Measurements from ENCODE around the gene NPR1.
A peak's percentile ranks its signal among the peaks of the same experiment; 100 is the strongest.
"Not testable (repeated sequence)": the region's sequence is repeated elsewhere in the genome, so short reads cannot be mapped to it uniquely, and the experiment has no call there.

NPR1 gene

DNA sequence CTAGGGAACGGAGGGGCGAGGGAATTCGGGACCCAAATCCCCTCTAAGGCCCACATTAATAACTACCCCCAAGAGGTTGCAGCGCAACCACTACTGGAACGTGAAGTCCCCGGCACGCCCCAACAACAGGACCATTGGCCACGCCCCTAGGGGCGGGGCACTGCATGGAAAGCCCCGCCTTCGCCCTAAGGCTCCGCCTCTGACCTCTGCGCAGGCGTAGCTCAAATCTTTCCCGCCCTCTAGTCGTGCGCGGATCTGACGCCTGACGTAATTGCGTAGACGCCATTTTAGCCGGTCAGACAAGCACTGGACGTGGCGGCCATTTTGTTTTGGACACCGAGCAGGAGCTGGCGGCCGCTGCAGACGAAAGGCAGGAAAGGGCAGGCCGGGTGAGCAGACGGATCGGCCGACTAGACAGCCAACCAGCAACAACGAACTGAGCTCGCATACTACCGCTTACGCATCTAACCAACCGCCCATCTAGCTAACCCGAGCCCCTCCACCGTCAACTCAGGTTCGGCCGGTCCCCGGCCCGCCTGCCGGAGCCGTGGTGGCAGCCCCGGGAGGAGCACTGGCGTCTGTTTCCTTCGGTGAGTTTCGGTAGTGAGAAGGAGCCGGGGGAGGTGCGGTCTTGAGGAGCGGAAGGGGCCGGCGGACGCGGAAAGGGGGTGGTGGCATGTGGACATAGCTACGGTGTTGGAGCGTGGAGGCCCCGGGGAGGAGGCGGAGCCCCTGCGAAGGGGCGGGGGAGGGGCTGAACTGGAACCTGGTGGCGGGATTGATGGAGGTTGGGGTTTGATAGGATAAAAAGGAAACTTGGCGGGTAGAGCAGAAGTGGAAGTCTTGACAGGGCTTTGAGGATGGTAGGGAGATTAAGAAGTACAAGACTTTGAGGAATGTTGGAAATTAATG, 44.5 kb upstream of the NPR1 start, which contains the start of gene CHTOP:
Gene CHTOP, plus strand, starts transcription at position 313 of the 912 bp plus-strand sequence. CDS start 2,523 bp downstream, outside the sequence.
- peak; percentile 96 for DNase-seq (ENCODE audit: low read depth)
- H3K4me3 ChIP-seq (ENCODE audit: low read length), result peak within 1 kb of the TSS; percentile 71
- no peak for TF ChIP-seq CTCF (conservative IDR thresholded peaks at IDR 0.05; ENCODE audit: low read depth, low read length)

DNA sequence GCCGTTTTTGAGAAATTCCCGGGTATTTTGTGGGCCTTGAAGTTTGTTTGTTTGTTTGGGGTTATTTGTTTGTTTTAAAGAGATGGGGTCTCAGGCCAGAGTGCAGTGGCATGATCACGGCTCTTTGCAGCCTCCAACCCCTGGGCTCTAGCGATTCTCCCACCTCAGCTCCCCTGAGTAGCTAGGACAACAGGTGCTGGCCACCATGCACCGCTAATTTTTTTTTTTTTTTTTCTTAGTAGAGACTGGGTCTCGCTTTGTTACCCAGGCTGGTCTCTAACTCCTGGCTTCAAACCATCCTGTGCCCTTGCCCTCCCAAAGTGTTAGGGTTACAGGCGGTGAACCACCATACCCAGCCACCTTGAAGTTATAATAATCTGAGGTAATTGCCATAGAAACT, 42.6 kb upstream of the NPR1 start:
- peak overlapping the region; percentile 6 for H3K4me3 ChIP-seq (ENCODE audit: low read length)
- TF ChIP-seq CTCF (conservative IDR thresholded peaks at IDR 0.05; ENCODE audit: low read depth, low read length), result no peak
- DNase-seq (ENCODE audit: low read depth), result no peak

GRCh38 chr1:153636312-153636711, 42.2 kb upstream of the NPR1 start:
- no peak for DNase-seq (ENCODE audit: low read depth)
- no peak overlapping the region for H3K4me3 ChIP-seq (ENCODE audit: low read length)
- no peak for TF ChIP-seq CTCF (conservative IDR thresholded peaks at IDR 0.05; ENCODE audit: low read depth, low read length)

- no peak for DNase-seq (ENCODE audit: low read depth)
- no peak for TF ChIP-seq CTCF (conservative IDR thresholded peaks at IDR 0.05; ENCODE audit: low read depth, low read length)
- no peak overlapping the region for H3K4me3 ChIP-seq (ENCODE audit: low read length)
Measured at GRCh38 chr1:153638261-153638660, 40.2 kb upstream of the NPR1 start.

- DNase-seq (ENCODE audit: low read depth), result no peak
- TF ChIP-seq CTCF (conservative IDR thresholded peaks at IDR 0.05; ENCODE audit: low read depth, low read length), result no peak
- no peak overlapping the region for H3K4me3 ChIP-seq (ENCODE audit: low read length)
Measured at GRCh38 chr1:153639280-153639679, 39.2 kb upstream of the NPR1 start.

DNA sequence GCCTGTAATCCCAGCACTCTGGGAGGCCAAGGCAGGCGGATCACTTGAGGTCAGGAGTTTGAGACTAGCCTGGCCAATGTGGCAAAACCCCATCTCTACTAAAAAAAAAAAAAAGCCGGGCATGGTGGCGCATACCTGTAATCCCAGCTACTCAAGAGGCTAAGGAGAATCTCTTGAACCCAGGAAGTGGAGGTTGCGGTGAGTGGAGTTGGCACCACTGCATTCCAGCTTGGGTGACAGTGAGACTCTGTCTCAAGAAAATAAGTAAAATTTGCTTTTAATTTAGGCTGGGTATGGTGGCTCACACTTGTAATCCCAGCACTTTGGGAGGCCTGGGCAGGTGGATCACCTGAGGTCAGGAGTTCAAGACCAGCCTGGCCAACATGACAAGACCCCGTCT, 38.3 kb upstream of the NPR1 start:
- H3K4me3 ChIP-seq (ENCODE audit: low read length); DNase-seq (ENCODE audit: low read depth): not testable (repeated sequence)

DNA sequence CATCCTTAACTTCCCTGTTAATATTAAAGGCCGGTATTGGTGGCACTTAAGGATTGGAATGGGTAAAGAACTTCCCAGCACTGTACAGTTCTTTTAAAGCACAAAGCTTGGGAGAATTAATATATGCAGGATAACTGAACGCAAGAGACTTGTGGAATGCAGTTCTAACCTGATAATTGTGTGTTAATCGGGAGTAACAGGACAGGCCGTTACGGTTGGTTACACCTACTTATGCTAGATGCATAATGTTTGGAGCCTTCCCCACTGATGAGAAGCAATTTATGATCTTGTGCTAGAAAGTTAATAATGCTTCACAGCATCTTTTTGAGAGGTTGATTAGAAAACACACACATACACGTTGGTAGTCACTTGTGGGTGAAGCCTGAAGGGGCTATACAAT, 37.6 kb upstream of the NPR1 start:
- no peak overlapping the region for H3K4me3 ChIP-seq (ENCODE audit: low read length)
- no peak for TF ChIP-seq CTCF (conservative IDR thresholded peaks at IDR 0.05; ENCODE audit: low read depth, low read length)
- no peak for DNase-seq (ENCODE audit: low read depth)
